HG02798 (cell line): ENCODE measurements around the gene BBS1.
"Not testable (repeated sequence)": the region's sequence is repeated elsewhere in the genome, so short reads cannot be mapped to it uniquely, and the experiment has no call there.

Experiments used
- ATAC-seq: cut with Tn5 transposase; IDR thresholded peaks from one replicate; pipeline ENCODE4 v1.9.1; 2021; ENCODE audit warnings: mild to moderate bottlenecking; ENCODE audit not compliant: unreplicated experiment, poor library complexity

Gene BBS1

DNA sequence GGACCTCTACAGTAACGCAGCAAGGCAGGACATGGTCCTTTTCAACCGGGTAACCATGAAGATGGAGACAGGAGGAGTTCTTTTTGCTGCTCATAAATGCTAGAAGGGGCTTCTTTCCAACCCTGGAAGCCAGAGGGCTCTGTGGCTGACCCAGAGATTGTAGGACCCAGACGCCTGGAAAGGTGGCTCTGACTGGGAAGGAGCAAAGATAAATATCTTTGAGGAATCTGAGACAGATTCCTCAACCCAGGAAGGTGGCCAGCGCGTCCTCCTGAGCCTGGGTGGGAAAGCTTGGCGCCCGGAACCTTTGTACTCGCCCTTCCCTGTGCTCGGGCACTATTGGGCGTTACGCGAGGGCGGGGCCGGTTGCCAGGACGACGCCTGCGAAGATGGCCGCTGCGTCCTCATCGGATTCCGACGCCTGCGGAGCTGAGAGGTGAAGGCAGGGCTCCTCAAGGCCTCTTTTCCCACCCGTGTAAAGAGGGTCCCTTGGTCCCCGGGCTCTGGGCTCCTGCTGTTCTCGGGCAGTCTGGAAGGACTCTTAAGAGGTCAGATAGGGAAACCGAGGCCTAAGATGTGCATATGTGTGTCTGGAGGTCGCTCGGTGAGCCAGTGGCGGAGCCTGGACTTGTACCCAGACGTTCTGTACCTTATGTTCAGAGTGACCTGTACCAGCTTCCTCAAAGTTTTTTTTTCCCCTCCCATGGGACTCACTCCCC lies at the start of gene BBS1:
Gene BBS1 (plus strand): TSS at position 365 of the 719 bp plus-strand sequence. CDS start 25 bp downstream, at position 390.
- ATAC-seq, result peak; percentile 96

DNA sequence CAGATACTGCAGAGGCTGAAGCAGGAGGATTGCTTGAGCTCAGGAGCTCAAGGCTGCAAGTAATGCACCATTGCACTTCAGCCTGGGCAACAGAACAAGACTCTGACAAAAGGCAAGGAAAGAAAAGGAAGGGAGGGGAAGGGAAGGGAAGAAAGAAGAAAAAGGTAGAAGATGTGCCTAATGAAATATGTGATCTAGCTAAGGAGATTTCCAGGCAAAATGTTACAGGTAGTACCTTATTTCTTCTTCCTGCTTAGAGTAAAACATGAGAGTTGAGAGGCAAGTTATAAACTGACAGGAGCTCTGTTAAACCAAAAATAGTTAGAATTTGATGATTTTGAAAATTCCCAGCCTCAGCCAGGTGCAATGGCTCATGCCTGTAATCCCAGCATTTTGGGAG lies 48.4 kb upstream of the BBS1 start:
- ATAC-seq, result no peak

DNA sequence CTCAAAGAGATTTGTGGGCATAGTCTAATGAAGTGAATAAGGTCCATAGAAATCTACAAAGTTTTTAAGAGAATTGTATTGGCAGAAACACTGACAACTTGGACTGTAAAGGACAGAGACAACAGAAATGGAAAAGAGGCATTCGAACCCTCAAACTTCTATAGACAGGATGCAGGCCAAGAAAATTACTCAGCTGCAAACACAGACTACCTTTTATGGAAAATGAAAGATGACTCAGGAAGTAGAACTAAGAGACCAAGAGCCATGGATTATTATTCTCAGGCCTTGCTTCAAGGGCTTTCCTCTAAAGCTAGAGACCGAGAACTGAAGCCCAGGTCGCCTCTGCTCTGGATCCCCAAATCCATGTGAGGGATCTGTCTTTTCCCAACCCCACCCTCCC lies 47.5 kb upstream of the BBS1 start:
- no peak for ATAC-seq

DNA sequence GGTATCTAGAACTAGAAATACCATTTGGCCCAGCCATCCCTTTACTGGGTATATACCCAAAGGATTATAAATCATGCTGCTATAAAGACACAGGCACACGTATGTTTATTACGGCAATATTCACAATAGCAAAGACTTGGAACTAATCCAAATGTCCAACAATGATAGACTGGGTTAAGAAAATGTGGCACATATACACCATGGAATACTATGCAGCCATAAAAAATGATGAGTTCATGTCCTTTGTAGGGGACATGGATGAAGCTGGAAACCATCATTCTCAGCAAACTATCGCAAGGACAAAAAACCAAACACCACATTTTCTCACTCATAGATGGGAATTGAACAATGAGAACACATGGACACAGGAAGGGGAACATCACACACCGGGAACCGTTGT lies 46.3 kb upstream of the BBS1 start:
- ATAC-seq, result not testable (repeated sequence)

DNA sequence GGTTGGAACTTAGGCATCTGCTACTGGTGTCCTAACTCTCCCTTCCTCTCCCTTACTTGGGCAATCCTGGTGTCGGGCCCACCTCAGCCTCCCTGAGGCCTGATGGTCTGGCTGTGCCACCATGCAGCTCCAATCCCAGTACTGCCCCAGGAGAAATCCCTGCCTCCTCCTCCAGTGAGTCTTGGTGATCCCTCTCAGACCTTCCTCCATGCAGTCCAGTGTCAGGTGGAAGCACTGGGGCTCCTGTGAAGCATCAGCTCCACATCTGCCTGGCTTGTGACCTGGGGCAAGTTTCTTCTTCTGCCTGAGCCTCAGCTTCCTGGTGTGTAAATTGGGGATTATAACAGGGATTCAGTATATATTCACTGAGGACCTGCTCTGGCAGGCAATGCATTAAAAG lies 45.5 kb upstream of the BBS1 start:
- no peak for ATAC-seq

DNA sequence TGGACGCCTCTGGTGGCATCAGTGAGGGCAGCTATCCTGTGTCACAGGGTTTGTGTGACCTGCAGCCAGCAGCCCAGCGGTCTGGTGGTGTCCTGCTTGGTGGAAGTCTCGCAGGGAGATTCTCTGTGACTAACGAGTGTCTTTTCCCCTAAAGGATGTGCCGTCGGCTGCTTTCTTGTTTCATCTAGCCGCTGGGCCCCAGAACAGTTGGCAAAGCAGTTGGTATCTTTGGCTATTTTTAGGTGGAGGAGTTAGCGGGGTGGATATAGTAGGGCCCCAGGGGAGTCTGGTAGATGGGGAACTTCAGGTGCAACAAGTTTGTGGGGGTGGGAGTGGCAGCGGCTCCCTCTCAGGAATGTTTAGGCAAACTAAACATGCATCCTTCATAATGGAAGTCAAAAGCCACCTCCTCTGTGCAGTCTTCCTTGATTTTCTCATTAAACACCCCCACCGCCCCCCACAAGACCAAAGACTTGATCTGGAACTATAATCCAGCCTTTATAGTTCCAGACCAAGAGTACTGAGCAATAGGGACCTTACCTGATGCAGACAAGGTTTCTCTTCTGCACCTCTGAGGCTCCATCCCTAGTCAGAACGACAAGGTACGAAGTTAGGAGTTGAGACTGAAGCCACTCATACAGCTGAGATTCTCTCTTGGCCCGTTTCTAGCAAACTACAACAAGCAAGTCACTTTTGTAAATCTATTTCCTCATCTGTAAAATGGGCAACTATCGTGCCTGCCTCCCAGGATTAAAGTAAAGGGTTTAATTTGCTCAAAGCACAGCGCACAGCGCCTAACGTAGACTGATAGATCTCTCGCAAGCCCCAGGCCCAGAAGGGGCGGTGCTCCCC lies 44.8 kb upstream of the BBS1 start:
- ATAC-seq, result no peak

DNA sequence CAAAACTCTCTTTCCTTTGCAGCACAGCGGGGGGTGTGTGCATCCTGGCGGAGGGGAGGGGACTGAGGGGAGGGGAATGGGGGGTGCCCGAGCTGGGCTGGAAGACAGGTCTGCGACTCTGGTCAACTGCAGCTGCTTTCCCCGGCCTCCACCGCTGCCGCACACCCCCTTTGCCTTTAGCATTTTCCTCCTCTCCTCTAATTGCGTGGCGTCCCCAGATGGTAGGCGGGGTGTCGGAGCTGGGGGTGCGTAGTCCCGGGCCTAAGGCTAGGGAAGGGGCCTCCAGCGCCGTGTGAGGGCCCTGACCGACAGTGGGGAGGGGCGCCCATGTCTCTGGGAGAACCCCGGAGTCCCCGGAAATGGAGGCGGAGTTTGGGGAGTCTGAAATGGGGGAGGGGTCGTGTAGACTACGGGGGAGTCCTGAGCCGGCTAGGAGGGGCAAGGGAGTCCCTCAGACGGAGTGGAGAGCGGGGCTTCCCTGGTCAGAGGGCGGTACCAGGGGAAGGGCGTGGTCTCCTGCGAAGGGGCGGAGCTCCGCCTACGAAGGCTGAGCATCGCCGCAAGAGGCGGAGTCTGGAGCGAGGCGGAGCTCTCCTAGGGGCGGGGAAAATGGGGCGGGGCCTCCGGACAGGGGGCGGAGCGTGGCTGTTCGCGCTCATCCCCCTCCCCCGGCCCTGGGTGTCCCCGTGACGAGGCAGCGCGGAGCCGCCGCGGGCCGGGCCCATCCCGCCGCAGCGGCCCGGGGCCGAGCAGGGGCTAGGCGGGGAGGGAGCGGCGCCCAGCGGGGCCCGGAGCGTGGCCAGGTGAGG lies 44.0 kb upstream of the BBS1 start, which contains the start of gene PELI3:
Gene PELI3 (plus strand): TSS at position 681 of the 809 bp plus-strand sequence. CDS start 1,224 bp downstream, outside the sequence.
- ATAC-seq, result peak; percentile 92

DNA sequence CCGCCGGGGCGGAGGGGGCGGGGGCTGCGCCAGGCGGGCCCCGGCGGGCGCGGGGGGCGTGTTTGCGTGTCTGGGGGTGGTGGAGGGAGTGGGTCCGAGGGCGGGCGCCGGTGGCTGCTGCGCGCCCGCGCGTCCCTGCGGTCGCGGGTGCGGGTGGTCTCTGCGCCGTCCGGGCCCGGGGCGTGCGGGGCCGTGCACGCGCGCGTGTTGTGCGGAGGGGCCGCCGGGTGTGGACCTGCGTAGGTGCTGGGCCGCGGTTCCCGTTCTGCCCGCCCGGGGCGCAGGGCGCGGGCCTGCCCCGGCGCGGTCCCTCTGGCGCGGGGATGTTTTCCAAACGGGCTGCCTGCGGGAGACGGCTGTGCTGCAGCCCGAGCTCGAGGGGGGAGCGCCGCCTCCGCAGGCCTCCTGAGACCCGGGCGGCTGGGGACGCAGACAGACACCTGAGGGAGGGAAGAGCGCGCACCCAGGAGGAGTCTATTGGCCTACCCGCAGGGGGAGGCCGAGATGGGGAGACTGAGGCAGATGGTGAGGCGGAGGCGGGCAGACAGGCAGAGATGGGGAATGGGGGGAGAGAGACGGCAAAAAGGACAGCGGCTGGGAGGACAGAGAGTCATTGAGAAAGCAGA lies 43.3 kb upstream of the BBS1 start:
- ATAC-seq, result peak; percentile 29

DNA sequence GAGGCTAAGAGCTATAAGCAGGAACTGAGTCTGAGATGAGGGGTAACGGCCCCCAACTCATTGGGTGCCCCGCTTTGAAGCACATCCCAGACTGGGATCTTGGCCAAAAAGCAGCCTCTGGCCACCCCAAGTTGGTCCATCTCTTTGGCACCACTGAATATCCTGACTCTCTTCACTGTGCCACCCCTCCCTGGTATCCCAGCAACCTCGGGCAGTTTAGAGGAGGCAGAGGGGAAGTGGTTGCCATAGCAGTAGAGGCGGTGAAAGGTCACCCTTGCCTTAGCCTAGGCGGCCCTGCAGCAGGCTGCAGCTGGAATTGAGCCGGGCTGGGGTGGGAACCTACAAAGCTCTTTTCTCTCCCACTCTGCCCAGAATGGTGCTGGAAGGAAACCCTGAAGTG lies 42.7 kb upstream of the BBS1 start:
- no peak for ATAC-seq

DNA sequence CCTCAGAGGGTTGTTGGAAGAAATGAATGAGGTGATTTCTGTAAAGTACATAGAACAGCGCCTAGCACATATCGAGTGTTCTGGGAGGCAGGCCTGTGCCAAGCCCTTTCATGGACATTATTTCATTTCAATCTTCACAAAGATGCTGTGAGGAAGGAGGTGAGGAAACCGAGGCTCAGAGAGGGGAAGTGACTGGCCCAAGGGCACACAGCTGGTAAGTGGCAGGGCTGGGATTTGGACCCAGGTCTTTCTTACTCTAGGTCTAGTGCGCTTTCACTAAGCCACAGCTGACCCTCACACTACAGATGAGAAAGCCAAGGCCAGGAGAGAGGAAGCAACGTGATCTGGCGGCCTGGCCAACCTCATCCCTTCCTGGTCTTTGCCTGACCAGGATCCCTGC lies 41.7 kb upstream of the BBS1 start:
- no peak for ATAC-seq

DNA sequence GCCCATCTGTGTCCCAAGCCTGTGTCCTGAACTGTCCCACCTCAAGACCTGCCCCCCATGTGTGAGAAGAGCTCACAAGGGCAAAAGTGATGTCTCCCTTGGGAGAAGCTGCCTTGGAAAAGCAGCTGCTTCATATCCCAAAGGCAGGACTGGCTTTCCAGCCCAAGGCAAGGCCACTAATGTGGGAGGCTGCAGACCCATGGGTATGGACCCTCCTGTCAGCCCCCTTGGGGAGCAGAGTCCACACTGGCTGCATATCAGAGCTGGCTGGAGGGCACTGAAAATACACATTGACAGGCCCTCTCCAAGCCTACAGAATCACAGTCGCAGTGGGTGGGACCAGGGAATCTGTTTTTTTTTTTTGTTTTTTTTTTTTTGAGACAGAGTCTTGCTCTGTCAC lies 41.0 kb upstream of the BBS1 start:
- ATAC-seq, result no peak

DNA sequence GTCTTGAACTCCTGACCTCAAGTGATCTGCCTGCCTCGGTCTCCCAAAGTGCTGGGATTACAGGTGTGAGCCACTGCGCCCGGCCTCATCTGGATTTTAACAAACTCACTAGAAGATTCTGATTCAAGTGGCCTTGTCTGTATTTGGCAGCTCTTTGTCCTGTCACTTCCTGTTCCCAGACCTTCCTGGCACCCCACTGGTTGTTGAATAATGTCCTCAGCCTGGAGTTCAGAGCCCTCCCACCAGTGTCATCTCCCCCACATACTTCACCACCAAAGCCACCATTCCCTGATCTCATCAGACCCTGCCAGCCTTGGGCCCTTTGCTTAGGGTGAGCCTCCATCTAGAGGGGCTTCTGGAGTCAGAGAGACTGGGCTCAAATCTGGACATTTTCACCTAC lies 40.4 kb upstream of the BBS1 start:
- no peak for ATAC-seq

DNA sequence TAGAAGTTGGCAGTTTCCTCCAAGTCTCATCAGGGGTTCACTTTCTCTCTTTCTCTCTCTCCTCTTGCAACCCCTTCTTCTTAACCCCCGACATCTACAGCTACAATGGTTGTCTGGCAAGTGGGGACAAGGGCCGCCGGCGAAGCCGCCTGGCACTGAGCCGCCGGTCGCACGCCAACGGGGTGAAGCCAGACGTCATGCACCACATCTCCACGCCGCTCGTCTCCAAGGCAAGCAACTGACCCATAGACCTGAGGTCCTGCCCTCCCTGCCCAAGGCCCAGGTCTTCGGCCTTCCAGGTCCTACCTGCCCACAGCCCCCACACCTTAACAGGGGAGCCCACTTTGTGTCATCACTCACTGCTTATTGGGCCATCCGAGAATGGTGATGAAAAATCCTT lies 39.3 kb upstream of the BBS1 start:
- no peak for ATAC-seq

DNA sequence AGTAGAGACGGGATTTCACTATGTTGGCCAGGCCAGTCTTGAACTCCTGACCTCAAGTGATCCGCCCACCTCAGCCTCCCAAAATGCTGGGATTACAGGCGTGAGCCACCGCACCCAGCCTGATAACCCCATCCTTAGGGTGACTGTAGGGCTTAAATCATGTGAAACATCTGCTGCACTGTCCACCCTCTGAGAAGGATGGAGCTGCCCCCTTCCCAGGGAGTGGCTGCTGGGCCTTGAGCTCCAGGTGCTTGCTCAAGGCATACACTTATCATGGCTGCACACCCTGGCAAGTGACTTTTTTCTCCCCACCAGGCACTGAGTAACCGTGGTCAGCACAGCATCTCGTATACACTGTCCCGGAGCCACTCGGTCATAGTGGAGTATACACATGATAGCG lies 38.4 kb upstream of the BBS1 start:
- no peak for ATAC-seq

DNA sequence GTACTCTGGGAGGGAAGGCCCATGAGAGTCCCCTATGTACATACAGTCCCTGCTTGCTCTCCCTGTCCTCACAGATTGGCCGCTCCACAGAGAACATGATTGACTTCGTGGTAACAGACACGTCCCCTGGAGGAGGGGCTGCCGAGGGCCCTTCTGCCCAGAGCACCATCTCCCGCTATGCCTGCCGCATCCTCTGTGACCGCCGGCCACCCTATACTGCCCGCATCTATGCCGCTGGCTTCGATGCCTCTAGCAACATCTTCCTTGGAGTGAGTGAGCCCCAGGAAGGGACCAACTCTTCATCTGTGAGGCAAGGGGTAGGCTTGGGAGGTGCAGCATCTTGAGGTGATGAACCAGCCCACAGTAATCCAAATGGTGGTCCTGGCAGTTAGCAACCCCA lies 37.3 kb upstream of the BBS1 start:
- no peak for ATAC-seq

DNA sequence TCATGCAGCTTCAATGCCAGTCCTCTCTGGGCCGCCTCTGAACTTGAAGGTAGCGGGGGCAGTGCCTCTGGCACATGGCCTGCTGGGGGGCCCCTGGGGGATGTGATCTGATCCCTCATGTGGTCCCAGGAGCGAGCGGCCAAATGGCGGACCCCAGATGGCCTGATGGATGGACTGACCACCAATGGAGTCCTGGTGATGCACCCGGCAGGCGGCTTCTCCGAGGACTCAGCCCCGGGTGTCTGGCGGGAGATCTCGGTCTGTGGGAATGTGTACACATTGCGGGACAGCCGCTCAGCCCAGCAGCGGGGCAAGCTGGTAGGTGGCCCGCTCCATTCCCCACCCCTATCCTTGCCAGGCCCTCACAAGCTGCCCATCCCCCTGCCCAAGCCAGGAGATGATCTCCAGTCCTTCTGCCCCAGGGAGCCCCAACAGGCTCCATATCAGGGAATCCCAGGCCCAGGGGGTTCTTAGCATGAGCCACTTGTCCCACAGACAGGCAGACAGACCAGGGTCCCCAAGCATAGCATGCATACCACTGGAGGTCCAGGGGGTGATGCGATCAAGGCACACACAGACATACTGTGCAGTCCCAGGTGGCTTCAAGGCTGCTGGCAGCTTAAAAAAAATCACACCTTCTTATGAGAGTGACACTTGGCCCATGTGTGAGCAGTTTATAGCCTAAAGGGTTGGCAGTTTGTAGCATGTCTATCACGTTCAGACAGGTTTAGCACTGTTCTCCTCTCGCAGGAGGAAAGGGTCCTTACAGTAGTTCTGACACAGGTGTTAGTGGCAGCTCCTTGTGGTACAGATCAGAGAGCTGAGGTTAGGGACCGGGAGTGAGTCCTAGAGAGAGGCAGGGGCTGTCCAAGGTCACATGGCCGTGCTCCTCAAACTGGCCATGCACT lies 36.6 kb upstream of the BBS1 start:
- no peak for ATAC-seq

DNA sequence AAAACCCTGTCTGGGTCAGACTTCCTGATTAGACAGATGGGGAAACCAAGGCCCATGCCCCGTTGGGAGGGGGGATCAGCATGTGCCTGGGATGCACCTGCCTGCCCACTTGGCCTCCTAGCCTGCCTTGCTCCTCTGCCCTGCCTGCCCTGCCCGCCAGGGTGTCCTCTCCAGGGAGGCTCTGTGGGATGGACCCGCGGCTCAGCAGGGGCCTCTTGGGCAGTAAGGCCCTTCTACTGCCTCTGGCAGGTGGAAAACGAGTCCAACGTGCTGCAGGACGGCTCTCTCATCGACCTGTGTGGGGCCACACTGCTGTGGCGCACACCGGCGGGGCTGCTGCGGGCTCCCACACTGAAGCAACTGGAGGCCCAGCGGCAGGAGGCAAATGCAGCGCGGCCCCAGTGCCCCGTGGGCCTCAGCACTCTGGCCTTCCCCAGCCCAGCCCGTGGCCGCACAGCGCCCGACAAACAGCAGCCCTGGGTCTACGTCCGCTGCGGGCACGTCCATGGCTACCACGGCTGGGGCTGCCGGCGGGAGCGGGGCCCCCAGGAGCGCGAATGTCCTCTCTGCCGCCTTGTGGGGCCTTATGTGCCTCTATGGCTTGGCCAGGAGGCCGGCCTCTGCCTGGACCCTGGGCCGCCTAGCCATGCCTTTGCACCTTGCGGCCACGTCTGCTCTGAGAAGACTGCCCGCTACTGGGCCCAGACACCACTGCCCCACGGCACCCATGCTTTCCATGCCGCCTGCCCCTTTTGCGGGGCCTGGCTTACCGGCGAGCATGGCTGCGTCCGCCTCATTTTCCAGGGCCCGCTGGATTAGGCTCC lies 34.9 kb upstream of the BBS1 start:
- no peak for ATAC-seq

DNA sequence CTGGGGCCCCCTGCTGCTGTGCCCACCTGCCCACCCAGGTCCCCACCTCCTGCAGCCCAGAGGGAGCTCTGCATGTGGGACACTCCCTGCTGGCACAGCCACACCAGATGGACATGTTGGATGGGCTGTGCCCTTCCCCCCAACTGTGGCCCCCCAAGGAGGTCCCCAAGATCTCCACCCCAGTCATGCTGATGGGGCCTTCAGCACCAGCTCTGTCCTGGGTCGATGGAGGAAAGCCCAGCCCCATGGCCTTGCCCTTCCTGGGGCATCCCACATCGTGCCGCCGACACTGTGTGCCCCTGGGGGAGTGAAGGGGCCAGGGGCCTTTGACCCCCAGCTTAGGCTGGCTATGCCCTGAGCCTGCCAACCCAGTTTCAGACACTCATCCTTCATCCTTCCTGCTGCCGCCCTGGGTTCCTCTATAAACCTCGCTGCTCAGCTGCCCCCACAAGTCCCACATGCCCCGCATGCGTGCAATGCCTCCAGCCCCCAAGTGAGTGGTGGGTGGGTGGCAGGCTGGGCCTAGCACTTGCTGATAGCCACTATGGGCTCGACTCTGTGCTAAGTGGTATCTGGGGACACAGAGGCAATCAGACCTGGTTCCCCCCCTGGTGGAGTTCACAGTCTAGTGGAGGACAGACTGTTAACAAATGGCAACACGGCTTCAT lies 34.1 kb upstream of the BBS1 start:
- ATAC-seq, result no peak
